T47D (cell line): ENCODE results near the gene STATH.

Source experiments
- DNase-seq, 2 experiments: peaks; one replicate each; pipeline versions ENCODE4 v3.0.0 to v3.0.0-alpha.2; 2011 to 2012; ENCODE audit warnings: low read depth in 1 of 2, low spot score in 1 of 2
- JUND ChIP-seq: IDR thresholded peaks from 2 replicates; pipeline ENCODE4 v1.6.1; 2012; ENCODE audit warnings: low read depth
- in situ Hi-C: cut with HindIII; loops from 2 replicates; pipeline ENCODE4 v1.10.0; 2016; ENCODE audit warnings: low sequenced_read_pairs, low pct_unique_long_range_greater_than_20kb

STATH gene

GRCh38 chr4:69995526-69996016 is at the start of gene STATH:
STATH (plus strand) TSS chr4:69995966; CDS start chr4:69998438, 2,472 bp downstream.
- no peak for TF ChIP-seq JUND
- no peak for DNase-seq
- in situ Hi-C loops, result no loop called here

GRCh38 chr4:69951602-69952001 is 44.2 kb upstream of the STATH start:
- no peak for DNase-seq
- in situ Hi-C loops, result no loop called here

GRCh38 chr4:69957209-69957608 is 38.6 kb upstream of the STATH start:
- in situ Hi-C loops, result no loop called here
- no peak for DNase-seq
- TF ChIP-seq JUND, result no peak

More at GRCh38 chr4:69951602-69952001, 44.2 kb upstream of the STATH start:
- no peak for TF ChIP-seq JUND

GRCh38 chr4:69965628-69966027 is 30.1 kb upstream of the STATH start, which contains the start of gene CSN2:
CSN2 (minus strand) TSS chr4:69965728; CDS start chr4:69960995, 4,733 bp downstream.
- TF ChIP-seq JUND, result no peak
- in situ Hi-C loops, result no loop called here
- no peak for DNase-seq

- no peak for DNase-seq
- no peak for TF ChIP-seq JUND
- in situ Hi-C loops, result no loop called here
Observed at GRCh38 chr4:69970071-69970470, 25.7 kb upstream of the STATH start.

GRCh38 chr4:69974631-69975030 is 21.1 kb upstream of the STATH start:
- DNase-seq, result no peak
- no peak for TF ChIP-seq JUND
- in situ Hi-C loops, result no loop called here

GRCh38 chr4:69977582-69977981 is 18.2 kb upstream of the STATH start:
- TF ChIP-seq JUND, result no peak
- in situ Hi-C loops, result no loop called here
- DNase-seq, result no peak

- 0 out of 2 replicates have a peak, but pooled peaks have one; percentile 12 for TF ChIP-seq JUND
- peak; percentile 13 to 88 for DNase-seq
- in situ Hi-C loops, result no loop called here
Observed at GRCh38 chr4:69984030-69984443, 11.7 kb upstream of the STATH start.

- TF ChIP-seq JUND, result no peak
- in situ Hi-C loops, result no loop called here
- DNase-seq, result no peak
Observed at GRCh38 chr4:69986663-69987062, 9.1 kb upstream of the STATH start.

- TF ChIP-seq JUND, result no peak
- in situ Hi-C loops, result no loop called here
- no peak for DNase-seq
Observed at GRCh38 chr4:69991016-69991415, 4.8 kb upstream of the STATH start.

- in situ Hi-C loops, result no loop called here
- no peak for TF ChIP-seq JUND
Observed at GRCh38 chr4:69994782-69995181, 984 bp upstream of the STATH start.

GRCh38 chr4:69999420-69999819 is 3.7 kb downstream of the STATH start:
- no peak for DNase-seq
- no peak for TF ChIP-seq JUND
- in situ Hi-C loops, result no loop called here

More at GRCh38 chr4:69994782-69995181, 984 bp upstream of the STATH start:
- peak in 1 of 2 experiments; percentile 3 for DNase-seq

GRCh38 chr4:70000711-70001110 is 4.9 kb downstream of the STATH start:
- TF ChIP-seq JUND, result no peak
- DNase-seq, result no peak
- in situ Hi-C loops, result no loop called here

- in situ Hi-C loops, result no loop called here
- TF ChIP-seq JUND, result no peak
- no peak for DNase-seq
Observed at GRCh38 chr4:70002507-70002906, 6.7 kb downstream of the STATH start.
